Globus pallidus (tissue), 1 donor: Measurements from ENCODE around the gene C8G.

Source experiments
- DNase-seq: peaks from one replicate; pipeline ENCODE4 v3.0.0-alpha.2; 2015; ENCODE audit warnings: low spot score

The C8G gene

GRCh38 chr9:136920734-136921231, 24.3 kb upstream of the C8G start:
- DNase-seq = no peak

DNA sequence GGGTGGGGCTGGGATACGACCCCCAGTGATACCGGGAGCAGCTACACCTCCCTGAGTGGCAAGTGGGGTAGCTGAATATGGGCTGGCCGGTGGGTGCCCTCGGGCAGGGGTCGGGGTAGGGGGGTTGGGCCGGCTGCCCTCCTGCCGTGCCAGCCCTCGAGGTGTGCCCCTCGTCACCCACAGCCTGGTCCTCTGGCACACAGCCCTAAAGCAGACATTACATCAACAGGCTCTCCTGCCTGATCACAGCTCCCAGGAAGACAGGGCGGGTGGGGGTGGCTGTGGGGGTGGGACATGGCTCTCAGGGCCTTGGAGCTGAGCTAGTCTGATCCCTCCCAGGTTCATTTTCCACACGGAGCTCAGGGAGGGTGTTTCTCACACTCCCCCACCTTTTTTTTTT, 23.7 kb upstream of the C8G start:
- DNase-seq = no peak

GRCh38 chr9:136921718-136922117, 23.3 kb upstream of the C8G start:
- DNase-seq = no peak

- DNase-seq = no peak
These were observed 22.5 kb upstream of the C8G start for GRCh38 chr9:136922540-136922939.

GRCh38 chr9:136923881-136924280, 21.2 kb upstream of the C8G start:
- no peak for DNase-seq

DNA sequence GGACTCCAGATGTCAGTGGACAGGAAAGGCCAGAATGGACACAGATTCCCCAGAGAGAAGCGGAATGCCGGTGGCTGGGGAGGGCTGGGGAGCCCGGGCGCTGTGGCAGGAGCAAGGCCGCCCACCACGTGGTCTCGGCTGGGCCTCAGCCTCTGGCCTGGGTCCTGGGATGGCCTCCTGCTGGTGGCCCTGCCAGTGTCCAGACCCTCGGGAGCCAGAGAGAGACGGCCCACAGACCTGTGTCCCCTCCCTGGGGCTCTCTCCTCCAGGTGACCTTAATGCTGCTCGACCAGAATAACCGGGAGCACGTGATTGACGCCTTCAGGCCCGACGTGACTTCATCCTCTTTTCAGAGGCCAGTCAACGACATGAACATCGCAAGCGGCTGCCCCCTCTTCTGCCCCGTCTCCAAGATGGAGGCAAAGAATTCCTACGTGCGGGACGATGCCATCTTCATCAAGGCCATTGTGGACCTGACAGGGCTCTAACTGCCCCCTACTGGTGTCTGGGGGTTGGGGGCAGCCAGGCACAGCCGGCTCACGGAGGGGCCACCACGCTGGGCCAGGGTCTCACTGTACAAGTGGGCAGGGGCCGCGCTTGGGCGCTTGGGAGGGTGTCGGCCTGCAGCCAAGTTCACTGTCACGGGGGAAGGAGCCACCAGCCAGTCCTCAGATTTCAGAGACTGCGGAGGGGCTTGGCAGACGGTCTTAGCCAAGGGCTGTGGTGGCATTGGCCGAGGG, 19.5 kb upstream of the C8G start:
- no peak for DNase-seq

GRCh38 chr9:136926154-136926704, 18.8 kb upstream of the C8G start:
- DNase-seq = no peak

DNA sequence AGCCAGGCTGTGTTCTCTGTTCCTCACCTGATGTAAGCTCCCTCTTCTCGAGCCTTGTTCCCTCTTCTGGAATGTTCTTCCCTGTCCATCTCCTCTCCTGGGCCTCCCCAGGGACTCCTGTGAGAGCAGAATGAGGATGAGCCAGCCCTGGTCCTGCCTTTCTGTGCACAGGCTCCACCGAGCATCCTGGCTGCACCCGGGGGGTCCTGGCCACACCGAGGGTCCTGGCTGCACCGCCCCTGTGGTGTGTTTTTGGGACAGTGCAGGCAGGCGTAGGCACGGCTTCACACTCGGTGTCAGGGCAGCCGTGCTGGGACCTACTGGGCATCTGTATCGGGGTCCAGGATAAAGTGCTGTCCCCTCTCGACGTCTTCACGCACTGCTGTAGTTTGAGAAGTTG, 18.3 kb upstream of the C8G start:
- no peak for DNase-seq

- DNase-seq = no peak
These were observed 17.4 kb upstream of the C8G start for GRCh38 chr9:136927343-136928271.

GRCh38 chr9:136928591-136928990, 16.5 kb upstream of the C8G start:
- DNase-seq = no peak

- DNase-seq = no peak
These were observed 15.0 kb upstream of the C8G start for GRCh38 chr9:136930014-136930413.

GRCh38 chr9:136931611-136932130, 13.4 kb upstream of the C8G start:
- no peak for DNase-seq

- DNase-seq = no peak
These were observed 10.8 kb upstream of the C8G start for GRCh38 chr9:136934277-136934676.

DNA sequence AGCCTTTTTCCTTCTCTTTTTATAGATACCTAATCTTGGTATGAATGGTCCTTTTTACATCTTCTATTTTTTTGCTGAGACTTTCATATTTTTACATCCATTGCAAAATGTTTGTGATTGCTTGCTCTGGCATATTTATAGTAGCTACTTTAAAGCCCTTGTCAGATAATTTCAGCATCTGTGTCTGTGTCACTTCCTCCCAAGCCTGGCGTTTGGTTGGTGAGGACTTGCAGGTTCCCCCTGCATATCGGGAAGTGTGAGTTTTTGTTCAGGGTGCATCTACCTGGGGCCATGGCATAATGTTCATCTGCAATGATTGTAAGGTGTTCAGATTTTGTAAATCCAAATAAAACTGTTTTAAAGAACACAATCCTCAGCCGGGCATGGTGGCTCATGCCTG, 9.4 kb upstream of the C8G start:
- no peak for DNase-seq

DNA sequence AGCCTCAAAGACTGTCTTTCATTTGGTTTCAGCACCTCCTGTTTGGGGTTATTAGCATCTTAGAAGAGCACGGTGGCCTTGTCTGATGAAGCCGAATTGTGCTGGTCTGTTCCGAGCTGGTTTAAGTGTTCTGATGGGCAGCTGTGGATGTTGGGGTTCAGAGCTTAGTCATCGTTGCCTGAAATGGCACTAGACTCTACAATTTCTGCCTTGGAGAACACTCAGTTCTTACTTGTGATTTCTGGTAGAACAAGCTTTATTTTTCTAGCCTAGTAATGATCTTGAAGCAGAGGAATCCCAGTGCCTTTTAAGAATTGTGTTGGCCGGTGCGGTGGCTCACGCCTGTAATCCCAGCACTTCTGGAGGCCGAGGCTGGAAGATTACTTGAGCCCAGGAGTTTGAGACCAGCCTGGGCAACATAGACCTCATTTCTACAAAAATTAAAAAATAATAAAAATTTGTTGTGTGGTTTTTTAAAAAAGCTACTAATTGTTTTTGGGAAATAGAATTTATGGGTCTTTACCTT, 8.3 kb upstream of the C8G start:
- no peak for DNase-seq

GRCh38 chr9:136937186-136938001, 7.6 kb upstream of the C8G start:
- no peak for DNase-seq

DNA sequence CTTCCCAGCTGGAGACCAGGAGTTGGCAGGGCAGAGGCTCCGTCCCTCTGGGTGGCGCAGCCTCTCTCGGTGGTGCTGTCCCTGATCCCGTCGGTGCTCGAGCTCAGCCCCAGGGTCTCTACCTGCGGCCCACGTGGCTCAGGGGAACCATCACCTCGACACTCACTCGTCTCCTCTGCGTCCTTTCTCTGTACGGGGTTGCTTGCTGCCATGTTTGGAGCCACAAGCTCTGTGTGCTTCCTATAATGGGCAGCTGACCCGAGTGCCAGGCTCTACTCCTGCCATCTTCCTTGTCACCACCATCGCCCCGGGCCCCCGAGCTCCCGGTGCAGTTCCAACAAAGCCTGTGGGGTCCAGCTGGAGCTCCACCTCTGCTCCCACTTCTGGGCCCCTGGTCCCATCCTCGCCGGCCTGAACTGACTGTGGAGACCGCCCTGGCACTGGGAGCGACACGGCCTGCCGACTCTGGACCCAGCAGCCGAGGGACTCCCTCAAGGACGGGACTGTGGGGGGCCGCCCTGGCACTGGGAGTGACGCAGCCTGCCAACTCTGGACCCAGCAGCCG, 5.5 kb upstream of the C8G start:
- DNase-seq = no peak

DNA sequence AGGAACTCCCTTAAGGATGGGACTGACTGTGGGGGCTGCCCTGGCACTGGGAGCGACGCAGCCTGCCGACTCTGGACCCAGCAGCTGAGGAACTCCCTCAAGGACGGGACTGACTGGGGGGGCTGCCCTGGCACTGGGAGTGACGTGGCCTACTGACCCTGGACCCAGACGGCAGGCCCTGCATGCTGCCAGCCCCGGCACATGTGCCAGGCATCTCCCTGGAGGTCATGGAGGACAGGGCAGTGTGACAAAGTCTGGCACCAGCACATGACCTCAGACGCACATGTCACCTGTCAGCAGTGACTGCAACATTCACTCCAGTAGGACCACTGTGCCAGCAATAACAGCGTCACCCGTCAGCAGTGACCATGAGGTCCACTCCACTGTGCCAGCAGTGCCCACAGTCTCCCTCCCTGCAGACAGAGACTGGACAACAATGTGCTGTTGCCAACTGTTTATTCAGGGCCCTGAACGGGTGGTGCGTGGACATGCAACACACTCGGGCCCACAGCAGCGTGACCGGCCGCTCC, 5.0 kb upstream of the C8G start:
- DNase-seq = peak; percentile 91

- DNase-seq = no peak
These were observed 4.4 kb upstream of the C8G start for GRCh38 chr9:136940526-136941230.
